Mesendoderm (in vitro differentiated cells): ENCODE measurements around the gene SLC48A1.

ENCODE experiments used
- DNase-seq: peaks from one replicate; pipeline ENCODE4 v3.0.0; 2013
- H2AK5ac ChIP-seq: 2 replicates; pipeline ENCODE4 v1.6.1; 2013; ENCODE audit warnings: low read length, inconsistent platforms
- H2BK120ac ChIP-seq: 2 replicates; pipeline ENCODE4 v1.6.1; 2013; ENCODE audit warnings: low read depth, mild to moderate bottlenecking, low read length, moderate library complexity, mixed read lengths
- H2BK15ac ChIP-seq: replicated peaks from 2 replicates; pipeline ENCODE4 v1.6.1; 2013; ENCODE audit warnings: low read depth, mild to moderate bottlenecking, moderate library complexity
- H2BK5ac ChIP-seq: 2 replicates; pipeline ENCODE4 v1.6.1; 2013; ENCODE audit warnings: low read length, inconsistent platforms
- H3K18ac ChIP-seq: 2 replicates; pipeline ENCODE4 v1.6.1; 2013; ENCODE audit warnings: mild to moderate bottlenecking, low read length, mixed read lengths
- H3K23ac ChIP-seq: one replicate; pipeline ENCODE4 v1.6.1; 2013; ENCODE audit warnings: low read length
- H3K27ac ChIP-seq: 2 replicates; pipeline ENCODE4 v1.5.1; 2013; ENCODE audit warnings: low read depth, mild to moderate bottlenecking, inconsistent platforms, low read length, moderate library complexity
- H3K27me3 ChIP-seq: 2 replicates; pipeline ENCODE4 v1.6.1; 2013; ENCODE audit warnings: low read length, control low read depth, mild to moderate bottlenecking, inconsistent platforms; ENCODE audit not compliant: insufficient read depth, poor library complexity
- H3K36me3 ChIP-seq: 2 replicates; pipeline ENCODE4 v1.6.1; 2013; ENCODE audit warnings: low read length, inconsistent platforms; ENCODE audit not compliant: control insufficient read depth, insufficient read depth
- H3K4ac ChIP-seq: one replicate; pipeline ENCODE4 v1.6.1; 2013; ENCODE audit warnings: low read depth, mild to moderate bottlenecking, low read length, moderate library complexity
- H3K4me1 ChIP-seq: 2 replicates; pipeline ENCODE4 v1.6.1; 2013; ENCODE audit warnings: low read depth, low read length, inconsistent platforms; ENCODE audit not compliant: control insufficient read depth
- H3K4me2 ChIP-seq: 2 replicates; pipeline ENCODE4 v1.6.1; 2013; ENCODE audit warnings: low read length
- H3K4me3 ChIP-seq: 2 replicates; pipeline ENCODE4 v1.5.1; 2013; ENCODE audit warnings: mild to moderate bottlenecking, low read length
- H3K56ac ChIP-seq: one replicate; pipeline ENCODE4 v1.6.1; 2013; ENCODE audit warnings: low read length
- H3K79me1 ChIP-seq: 2 replicates; pipeline ENCODE4 v1.6.1; 2013; ENCODE audit warnings: low read length, inconsistent platforms
- H3K79me2 ChIP-seq: 2 replicates; pipeline ENCODE4 v1.6.1; 2013; ENCODE audit warnings: mild to moderate bottlenecking, low read length; ENCODE audit not compliant: control insufficient read depth, insufficient read depth
- H3K9ac ChIP-seq: 2 replicates; pipeline ENCODE4 v1.6.1; 2013; ENCODE audit warnings: low read length, inconsistent platforms
- H4K5ac ChIP-seq: one replicate; pipeline ENCODE4 v1.6.1; 2013; ENCODE audit warnings: low read length
- H4K8ac ChIP-seq: one replicate; pipeline ENCODE4 v1.6.1; 2013; ENCODE audit warnings: low read depth, mild to moderate bottlenecking, control low read depth, low read length, moderate library complexity
- WGBS: extraction: QIAGEN DNeasy Blood & Tissue Kit; methylation state at CpG from one replicate; pipeline ENCODE4 v1.1.7; 2013; ENCODE audit warnings: low lambda C conversion rate, missing lambda C conversion rate; ENCODE audit not compliant: insufficient coverage; ENCODE audit errors: extremely low coverage; 5-methylcytosine and 5-hydroxymethylcytosine counted together

Gene SLC48A1

GRCh38 chr12:47787596-47788319, 14.7 kb downstream of the SLC48A1 start:
- Histone ChIP-seq H2BK5ac (no peak overlapping the region), H3K23ac (no peak overlapping the region), H3K18ac (no peak overlapping the region), H3K4ac (no peak overlapping the region), H3K4me2 (no peak overlapping the region), H2BK120ac (no peak overlapping the region), H3K27ac (no peak overlapping the region), H3K4me3 (no peak overlapping the region), H3K27me3 (no peaks in the 10 kb centered on the region), H3K79me2 (no peaks in the 10 kb centered on the region), H3K9ac (no peak overlapping the region), H3K56ac (no peak overlapping the region), H4K5ac (no peak overlapping the region), H4K8ac (no peak overlapping the region), H3K79me1 (no peaks in the 10 kb centered on the region), H2AK5ac (no peak overlapping the region), H3K4me1 (no peaks in the 10 kb centered on the region), H3K36me3 (peaks cover 40% of the 10 kb centered on the region), H2BK15ac (no peak overlapping the region)
- no CpG with 5 or more reads among the region's 14 CpGs for WGBS
- no peak for DNase-seq

GRCh38 chr12:47789141-47789540, 16.1 kb downstream of the SLC48A1 start:
- Histone ChIP-seq H3K79me1 (no peaks in the 10 kb centered on the region), H2BK15ac (no peak overlapping the region), H4K8ac (no peak overlapping the region), H3K27me3 (no peaks in the 10 kb centered on the region), H2BK120ac (no peak overlapping the region), H3K4me1 (no peaks in the 10 kb centered on the region), H4K5ac (no peak overlapping the region), H2AK5ac (no peak overlapping the region), H3K4ac (no peak overlapping the region), H2BK5ac (no peak overlapping the region), H3K9ac (no peak overlapping the region), H3K4me2 (no peak overlapping the region), H3K79me2 (no peaks in the 10 kb centered on the region), H3K23ac (no peak overlapping the region), H3K27ac (no peak overlapping the region), H3K18ac (no peak overlapping the region), H3K36me3 (peaks cover 40% of the 10 kb centered on the region), H3K56ac (no peak overlapping the region), H3K4me3 (no peak overlapping the region)
- whole genome bisulfite sequencing, result no CpG with 5 or more reads among the region's 5 CpGs
- DNase-seq, result no peak

- no peak overlapping the region for H3K4me2 ChIP-seq
- no peak overlapping the region for H4K8ac ChIP-seq
- no CpG with 5 or more reads among the region's 22 CpGs for WGBS
- no peak overlapping the region for H2BK120ac ChIP-seq
- no peak overlapping the region for H2AK5ac ChIP-seq
- H3K4me3 ChIP-seq, result no peak overlapping the region
- H3K9ac ChIP-seq, result no peak overlapping the region
- peaks cover 45% of the 10 kb centered on the region for H3K36me3 ChIP-seq
- H3K23ac ChIP-seq, result no peak overlapping the region
- no peaks in the 10 kb centered on the region for H3K79me2 ChIP-seq
- H3K79me1 ChIP-seq, result no peaks in the 10 kb centered on the region
- no peak overlapping the region for H3K4ac ChIP-seq
- H3K27me3 ChIP-seq, result no peaks in the 10 kb centered on the region
- H3K56ac ChIP-seq, result no peak overlapping the region
- no peak overlapping the region for H3K27ac ChIP-seq
- H3K18ac ChIP-seq, result no peak overlapping the region
- H4K5ac ChIP-seq, result no peak overlapping the region
- H2BK5ac ChIP-seq, result no peak overlapping the region
- no peak overlapping the region for H2BK15ac ChIP-seq
- H3K4me1 ChIP-seq, result no peaks in the 10 kb centered on the region
- no peak for DNase-seq
These were observed 16.9 kb downstream of the SLC48A1 start for GRCh38 chr12:47789712-47790489.

GRCh38 chr12:47790676-47791350, 17.8 kb downstream of the SLC48A1 start:
- WGBS, result no CpG with 5 or more reads among the region's 20 CpGs
- no peak overlapping the region for H3K4ac ChIP-seq
- no peak overlapping the region for H3K27ac ChIP-seq
- no peak overlapping the region for H3K23ac ChIP-seq
- H2BK5ac ChIP-seq, result no peak overlapping the region
- no peak overlapping the region for H2BK120ac ChIP-seq
- no peak overlapping the region for H3K9ac ChIP-seq
- no peaks in the 10 kb centered on the region for H3K79me1 ChIP-seq
- no peaks in the 10 kb centered on the region for H3K79me2 ChIP-seq
- H4K8ac ChIP-seq, result no peak overlapping the region
- no peaks in the 10 kb centered on the region for H3K27me3 ChIP-seq
- no peaks in the 10 kb centered on the region for H3K4me1 ChIP-seq
- no peak overlapping the region for H3K4me2 ChIP-seq
- H3K18ac ChIP-seq, result no peak overlapping the region
- no peak overlapping the region for H4K5ac ChIP-seq
- no peak overlapping the region for H3K4me3 ChIP-seq
- H2BK15ac ChIP-seq, result no peak overlapping the region
- peaks cover 38% of the 10 kb centered on the region for H3K36me3 ChIP-seq
- DNase-seq, result no peak
- H3K56ac ChIP-seq, result no peak overlapping the region
- no peak overlapping the region for H2AK5ac ChIP-seq

GRCh38 chr12:47791351-47791746, 18.3 kb downstream of the SLC48A1 start:
- no peaks in the 10 kb centered on the region for H3K27me3 ChIP-seq
- H4K5ac ChIP-seq, result no peak overlapping the region
- no peaks in the 10 kb centered on the region for H3K4me1 ChIP-seq
- H2BK15ac ChIP-seq, result no peak overlapping the region
- H3K4me3 ChIP-seq, result no peak overlapping the region
- H3K79me2 ChIP-seq, result no peaks in the 10 kb centered on the region
- no peak overlapping the region for H3K23ac ChIP-seq
- no peak overlapping the region for H3K18ac ChIP-seq
- no peak for DNase-seq
- H3K27ac ChIP-seq, result no peak overlapping the region
- H3K9ac ChIP-seq, result no peak overlapping the region
- WGBS, result no CpG with 5 or more reads among the region's 14 CpGs
- H3K56ac ChIP-seq, result no peak overlapping the region
- H2AK5ac ChIP-seq, result no peak overlapping the region
- no peaks in the 10 kb centered on the region for H3K79me1 ChIP-seq
- H3K36me3 ChIP-seq, result peaks cover 38% of the 10 kb centered on the region
- H2BK5ac ChIP-seq, result no peak overlapping the region
- H3K4me2 ChIP-seq, result no peak overlapping the region
- H4K8ac ChIP-seq, result no peak overlapping the region
- H3K4ac ChIP-seq, result no peak overlapping the region
- no peak overlapping the region for H2BK120ac ChIP-seq
